HG03565 (cell line): ENCODE measurements around the gene GTF2H2.
"Not testable (repeated sequence)": the region's sequence is repeated elsewhere in the genome, so short reads cannot be mapped to it uniquely, and the experiment has no call there.

Source experiments
- ATAC-seq: cut with Tn5 transposase; IDR thresholded peaks from one replicate; pipeline ENCODE4 v1.9.1; 2021; ENCODE audit warnings: mild to moderate bottlenecking, moderate library complexity; ENCODE audit not compliant: unreplicated experiment

The GTF2H2 gene

GRCh38 chr5:71067262-71067928 is at the start of gene GTF2H2:
TSS of gene GTF2H2 (minus strand) at chr5:71067676. CDS start at chr5:71062763, 4,913 bp downstream.
- ATAC-seq: peak; percentile 94

DNA sequence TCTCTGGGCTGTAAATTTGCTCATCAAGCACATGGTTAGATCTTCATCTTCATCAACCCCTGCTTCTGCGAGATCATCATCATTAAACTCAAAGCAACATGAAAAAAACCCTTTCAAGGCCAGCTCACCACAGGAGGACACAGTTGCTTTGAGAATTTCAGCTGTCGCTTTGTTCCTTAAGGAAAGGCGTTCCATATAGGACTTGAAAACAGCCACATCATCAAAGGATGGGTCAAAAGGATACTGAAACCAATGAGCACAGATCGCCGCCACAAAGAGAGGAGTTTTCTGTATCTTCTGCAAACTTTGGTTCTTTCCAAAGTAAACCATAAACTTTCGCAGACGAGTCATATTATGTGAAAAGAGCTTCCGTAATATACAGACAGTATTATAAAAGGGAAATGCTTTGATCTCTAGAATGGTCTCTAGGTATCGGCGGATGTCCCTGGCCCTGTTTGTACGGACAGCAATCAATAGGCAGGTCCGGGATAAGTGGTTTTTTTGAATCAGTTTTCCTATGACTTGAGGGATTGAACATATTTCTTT is 42.3 kb upstream of the GTF2H2 start:
- ATAC-seq: not testable (repeated sequence)

- ATAC-seq: not testable (repeated sequence)
These were observed 32.5 kb upstream of the GTF2H2 start for GRCh38 chr5:71099996-71100395.

DNA sequence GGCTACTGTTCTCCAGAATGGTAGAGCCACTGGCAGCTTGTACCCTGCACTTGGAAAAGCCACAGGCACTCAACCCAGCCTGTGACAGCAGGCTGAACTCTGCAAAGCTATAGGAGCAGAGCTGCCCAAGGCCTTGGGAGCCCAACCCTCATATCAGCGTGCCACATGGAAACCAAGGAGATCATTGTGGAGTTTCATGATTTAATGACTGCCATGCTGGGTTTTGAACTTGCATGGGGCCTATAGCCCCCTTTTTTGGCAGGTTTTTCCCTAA is 30.4 kb upstream of the GTF2H2 start:
- ATAC-seq: not testable (repeated sequence)

- not testable (repeated sequence) for ATAC-seq
These were observed 29.9 kb upstream of the GTF2H2 start for GRCh38 chr5:71097173-71097929.

- ATAC-seq: not testable (repeated sequence)
These were observed 22.3 kb upstream of the GTF2H2 start for GRCh38 chr5:71089773-71090172.

GRCh38 chr5:71088754-71089153 is 21.3 kb upstream of the GTF2H2 start:
- ATAC-seq: not testable (repeated sequence)

DNA sequence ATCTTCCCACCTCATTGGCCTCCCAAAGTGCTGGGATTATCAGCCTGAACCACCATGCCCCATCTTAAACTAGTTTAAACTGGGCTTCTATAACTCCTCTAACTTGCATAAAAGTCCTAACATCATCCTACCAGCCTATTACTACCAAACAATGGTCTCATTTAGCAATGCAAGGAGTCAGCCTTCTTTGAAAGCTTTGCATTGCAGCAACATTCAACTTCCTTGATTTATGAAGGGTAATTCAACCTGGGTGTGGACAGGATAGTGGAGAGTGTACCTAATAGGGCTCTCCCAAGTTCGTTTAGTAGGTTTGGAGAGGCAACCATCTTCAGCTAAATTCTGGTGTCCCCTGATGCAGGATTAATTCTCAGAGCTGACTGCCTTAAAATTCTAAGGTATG is 18.7 kb upstream of the GTF2H2 start:
- ATAC-seq: not testable (repeated sequence)

GRCh38 chr5:71084280-71085063 is 17.0 kb upstream of the GTF2H2 start:
- ATAC-seq: not testable (repeated sequence)

DNA sequence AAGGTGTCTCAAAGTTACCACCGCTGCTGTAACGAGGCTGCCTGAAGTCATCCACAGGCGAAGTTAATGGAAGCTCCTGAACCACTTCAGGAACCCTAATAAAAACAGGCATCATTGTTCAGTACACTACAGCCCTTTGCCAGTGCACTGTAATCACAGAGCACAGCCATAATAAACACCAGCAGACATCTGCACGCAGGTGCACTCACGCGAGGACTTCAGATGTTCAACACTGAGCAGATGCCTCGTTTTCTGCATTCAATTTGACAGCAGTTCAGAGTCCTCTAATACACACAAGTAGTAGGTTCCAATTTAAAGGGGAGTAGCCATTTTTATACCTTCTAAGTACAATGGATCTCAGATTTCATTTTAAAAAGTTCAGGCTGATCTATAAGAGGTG is 15.4 kb upstream of the GTF2H2 start:
- ATAC-seq: not testable (repeated sequence)

GRCh38 chr5:71082340-71082739 is 14.9 kb upstream of the GTF2H2 start:
- ATAC-seq: not testable (repeated sequence)

DNA sequence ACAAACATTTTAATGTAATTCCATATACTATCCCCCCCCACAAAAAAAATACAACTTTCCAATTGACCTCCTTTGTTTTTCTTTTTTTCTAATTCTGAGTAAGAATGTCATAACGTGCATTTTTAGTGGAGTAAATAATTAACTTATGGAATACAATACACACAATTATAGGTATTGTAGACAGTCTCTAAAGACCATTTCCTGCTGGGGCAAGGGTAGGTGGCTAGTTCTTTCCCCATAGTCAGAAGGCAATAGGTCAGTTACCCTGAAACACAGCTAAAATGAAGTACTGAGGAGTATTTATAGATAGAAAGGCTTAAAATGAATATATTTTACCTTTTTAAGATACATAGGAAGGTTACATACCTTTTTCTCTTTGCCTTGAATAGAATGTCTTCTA is 6.2 kb downstream of the GTF2H2 start:
- not testable (repeated sequence) for ATAC-seq

- not testable (repeated sequence) for ATAC-seq
These were observed 8.1 kb downstream of the GTF2H2 start for GRCh38 chr5:71059426-71059825.

DNA sequence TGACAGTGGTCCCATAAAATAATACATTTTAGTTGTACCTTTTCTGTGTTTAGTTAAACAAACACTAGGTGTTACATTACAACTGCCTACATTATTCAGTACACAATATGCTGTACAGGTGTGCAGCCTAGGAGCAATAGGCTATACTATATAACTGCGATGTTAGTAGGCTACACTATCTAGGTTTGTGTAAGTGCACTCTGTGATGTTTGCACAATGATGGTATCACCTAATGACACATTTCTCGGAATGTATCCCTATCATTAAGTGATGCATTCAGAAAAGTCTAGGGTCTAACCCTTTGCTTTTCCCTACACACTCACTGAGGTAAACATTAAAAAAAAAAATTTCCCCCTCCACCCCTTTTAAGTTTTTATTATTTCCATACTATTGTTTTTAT is 22.7 kb downstream of the GTF2H2 start:
- not testable (repeated sequence) for ATAC-seq

DNA sequence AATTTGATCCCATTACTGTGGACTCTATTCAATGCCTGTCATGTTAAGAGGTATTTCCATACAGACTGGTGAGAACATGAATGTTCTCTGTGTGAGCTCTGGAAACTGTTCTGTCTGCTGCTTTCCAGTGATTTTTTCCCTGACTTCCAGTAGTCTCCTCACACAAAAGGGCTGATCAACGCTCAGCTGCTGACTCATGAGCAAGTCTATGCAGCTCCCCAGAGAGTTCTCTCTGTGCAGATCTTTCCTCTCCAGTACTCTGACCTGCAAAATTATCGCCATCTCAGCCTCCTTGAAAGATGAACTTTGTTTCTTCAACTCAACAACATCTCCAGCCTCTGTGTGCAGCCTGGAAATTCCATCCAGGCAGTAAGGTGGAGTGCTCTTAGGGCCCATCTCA is 23.3 kb downstream of the GTF2H2 start:
- not testable (repeated sequence) for ATAC-seq

DNA sequence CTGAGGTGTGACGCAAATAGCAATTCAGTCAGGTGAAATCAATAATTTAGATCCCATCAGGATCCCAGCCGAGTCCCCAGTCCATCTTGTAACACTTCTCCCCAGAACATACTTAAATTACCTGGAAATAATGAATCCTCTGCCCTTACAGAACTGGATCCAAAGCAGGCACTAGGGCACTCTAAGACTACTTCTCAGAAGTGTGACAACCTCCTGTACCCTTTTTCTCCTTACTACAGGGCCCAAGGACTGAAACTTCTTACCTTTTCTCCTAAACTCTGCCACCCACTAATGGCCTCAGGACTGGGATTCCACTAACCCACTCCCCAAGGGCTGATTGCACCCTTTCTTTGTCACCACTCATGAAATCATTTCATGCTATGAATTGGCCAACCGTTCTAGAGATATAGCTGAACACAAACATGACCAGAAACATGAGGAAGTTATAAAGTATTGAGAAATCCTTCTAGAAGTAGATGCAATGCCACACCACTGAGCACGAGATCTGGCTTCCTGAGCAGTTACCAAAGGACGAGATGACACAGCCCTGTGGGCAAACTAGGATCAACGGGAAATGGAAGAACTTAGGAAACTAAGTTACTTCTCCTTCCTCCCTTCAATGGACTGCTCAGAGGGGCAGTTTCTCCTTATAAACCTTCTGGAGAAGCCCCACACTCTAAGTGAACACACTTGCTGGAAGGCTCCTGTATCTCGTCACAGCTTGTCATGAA is 36.3 kb downstream of the GTF2H2 start:
- not testable (repeated sequence) for ATAC-seq

- ATAC-seq: peak; percentile 48
These were observed 42.1 kb downstream of the GTF2H2 start, which contains the start of gene NAIP for GRCh38 chr5:71025289-71025953. TSS of gene NAIP (minus strand) at chr5:71025339. CDS start at chr5:71012915, 12,424 bp downstream.

DNA sequence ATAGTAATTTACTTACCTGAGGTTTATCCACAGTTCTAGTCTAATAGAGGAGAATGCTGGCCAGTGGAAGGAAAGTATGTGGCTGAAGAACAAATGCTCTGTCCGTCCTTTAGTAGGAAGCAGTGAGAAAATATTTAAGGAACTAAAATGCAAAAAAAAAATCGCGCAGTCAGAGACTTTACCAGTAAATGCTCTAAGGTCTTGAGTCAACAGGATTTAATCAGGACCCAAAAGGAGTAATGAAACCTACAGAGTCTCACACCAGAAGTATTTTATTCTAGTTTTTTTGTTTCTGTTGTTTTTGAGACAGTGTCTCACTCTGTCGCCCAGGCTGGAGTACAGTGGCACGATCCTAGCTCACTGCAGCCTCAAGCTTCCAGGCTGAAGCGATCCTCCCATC is 46.8 kb downstream of the GTF2H2 start:
- not testable (repeated sequence) for ATAC-seq

GRCh38 chr5:71018376-71019005 is 49.0 kb downstream of the GTF2H2 start:
- not testable (repeated sequence) for ATAC-seq
